GM21447 (cell line): ENCODE data around the gene TNS3.

ENCODE experiments used
- ATAC-seq: cut with Tn5 transposase; IDR thresholded peaks from one replicate; pipeline ENCODE4 v1.9.1; 2021; ENCODE audit not compliant: unreplicated experiment

TNS3 gene

GRCh38 chr7:47414342-47415317 lies 167.3 kb downstream of the TNS3 start:
- ATAC-seq, result no peak

DNA sequence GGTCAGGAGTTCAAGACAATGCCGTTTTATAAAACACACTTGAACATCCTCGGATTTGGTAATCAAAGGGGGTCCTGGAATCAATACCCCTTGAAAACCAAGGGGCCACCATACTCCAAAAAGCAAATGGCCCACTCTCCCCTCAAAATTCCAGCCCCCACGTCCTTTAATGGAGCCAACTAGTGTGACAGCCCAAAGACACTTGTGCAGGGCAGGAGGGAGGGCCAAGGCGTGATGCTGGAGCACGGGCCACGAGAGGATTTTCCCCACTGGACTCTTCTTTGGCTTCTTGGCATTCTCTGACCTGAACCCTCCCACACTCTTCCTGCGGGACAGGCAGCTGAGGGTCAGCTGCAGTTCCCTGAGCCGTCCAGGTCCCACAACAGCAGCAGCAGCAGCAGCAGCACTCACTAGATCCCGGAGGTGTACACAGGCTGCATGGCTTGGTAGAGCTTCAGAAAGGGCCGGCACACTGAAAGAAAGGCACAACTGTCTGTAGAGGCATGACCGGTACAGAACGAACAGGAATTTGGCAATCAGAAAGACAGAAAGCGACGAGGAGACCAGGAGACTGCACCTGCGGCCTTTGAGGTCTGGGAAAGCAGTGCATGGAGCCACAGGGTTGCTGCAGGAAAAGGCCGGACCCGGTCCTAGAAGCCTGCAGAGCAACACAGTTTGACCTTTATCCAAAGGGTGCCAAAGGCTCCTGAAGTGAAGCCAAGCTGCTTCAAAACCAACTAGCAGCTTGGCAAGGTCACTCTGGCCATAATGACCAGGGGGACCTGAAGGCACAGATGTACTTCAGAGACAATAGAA lies 168.2 kb downstream of the TNS3 start:
- ATAC-seq, result no peak

- ATAC-seq, result no peak
These were observed 170.0 kb downstream of the TNS3 start for GRCh38 chr7:47411901-47412300.

- ATAC-seq, result no peak
These were observed 170.5 kb downstream of the TNS3 start for GRCh38 chr7:47411281-47411869.

GRCh38 chr7:47408675-47409074 lies 173.2 kb downstream of the TNS3 start:
- ATAC-seq, result no peak

- ATAC-seq, result no peak
These were observed 173.9 kb downstream of the TNS3 start for GRCh38 chr7:47407821-47408674.

- no peak for ATAC-seq
These were observed 174.8 kb downstream of the TNS3 start for GRCh38 chr7:47407136-47407535.

GRCh38 chr7:47406801-47407129 lies 175.1 kb downstream of the TNS3 start:
- no peak for ATAC-seq

DNA sequence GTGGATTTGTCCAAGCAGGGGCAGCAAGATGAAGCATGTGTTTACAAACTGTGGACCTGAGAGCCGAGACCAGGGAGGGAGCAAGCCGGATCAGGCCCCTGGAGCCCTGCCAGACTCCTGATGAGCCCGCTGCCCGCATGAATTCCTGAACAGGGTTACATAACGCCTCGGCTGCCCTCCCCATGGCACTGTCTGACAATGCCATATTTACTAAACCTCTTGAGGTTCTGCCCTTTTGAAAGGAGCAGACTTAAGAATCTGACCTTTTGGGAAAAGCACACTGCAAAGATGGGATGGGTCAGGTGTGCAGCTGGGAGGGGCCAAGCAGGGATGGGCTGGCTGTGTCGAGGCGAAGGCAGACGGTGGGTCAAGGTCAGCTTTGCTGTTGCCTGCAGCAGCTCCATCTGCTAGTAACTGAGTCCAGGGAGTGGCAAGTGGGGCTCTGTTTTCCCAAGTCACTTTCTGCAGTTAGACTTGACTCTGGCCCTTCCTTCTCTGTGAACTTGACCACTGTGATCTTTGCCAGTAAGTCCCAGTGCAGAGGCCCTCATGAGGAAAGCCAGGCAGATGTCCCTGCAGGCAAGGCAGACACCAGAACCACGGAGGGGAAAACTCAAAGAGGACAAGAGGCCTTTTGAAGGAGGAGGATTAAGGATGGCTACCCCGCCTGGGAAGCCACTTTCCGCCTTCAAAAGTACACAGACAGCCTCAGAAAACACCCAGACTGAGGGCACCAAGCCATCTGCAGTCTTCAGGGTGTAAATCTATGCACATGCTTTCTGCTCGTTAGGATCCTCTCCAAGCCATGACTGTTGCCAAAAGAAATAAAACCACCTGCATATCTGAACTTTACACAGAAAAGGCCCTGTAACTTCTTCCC lies 175.8 kb downstream of the TNS3 start:
- no peak for ATAC-seq

DNA sequence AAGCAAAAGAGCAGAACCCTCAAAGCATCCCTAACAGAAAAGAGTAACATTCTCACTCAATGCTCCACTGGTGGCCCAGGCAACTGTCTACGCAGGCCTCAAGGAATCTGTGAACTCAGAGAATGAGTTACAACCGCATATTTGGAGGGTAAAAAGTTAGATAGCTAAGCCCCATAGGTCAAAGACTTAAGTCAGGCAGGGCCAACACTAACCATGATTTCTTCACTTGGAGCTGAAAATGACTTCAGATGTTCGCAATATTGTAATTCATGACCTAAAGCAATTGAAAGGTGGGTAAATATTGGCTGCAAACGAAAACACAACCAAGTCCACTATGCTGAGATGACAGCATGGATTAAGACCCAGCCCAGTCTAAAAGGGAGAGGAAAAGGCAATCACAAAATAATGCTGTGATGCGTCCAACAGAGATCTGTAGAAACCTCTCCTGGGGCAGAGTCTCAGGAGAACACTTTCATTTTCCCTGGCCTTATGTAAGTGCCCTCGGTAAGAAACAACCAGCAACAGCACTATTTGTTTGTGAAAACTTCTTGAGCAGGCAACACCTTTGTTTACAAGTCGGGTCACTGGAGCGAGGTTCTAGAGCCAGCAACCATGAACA lies 176.5 kb downstream of the TNS3 start:
- ATAC-seq, result no peak

DNA sequence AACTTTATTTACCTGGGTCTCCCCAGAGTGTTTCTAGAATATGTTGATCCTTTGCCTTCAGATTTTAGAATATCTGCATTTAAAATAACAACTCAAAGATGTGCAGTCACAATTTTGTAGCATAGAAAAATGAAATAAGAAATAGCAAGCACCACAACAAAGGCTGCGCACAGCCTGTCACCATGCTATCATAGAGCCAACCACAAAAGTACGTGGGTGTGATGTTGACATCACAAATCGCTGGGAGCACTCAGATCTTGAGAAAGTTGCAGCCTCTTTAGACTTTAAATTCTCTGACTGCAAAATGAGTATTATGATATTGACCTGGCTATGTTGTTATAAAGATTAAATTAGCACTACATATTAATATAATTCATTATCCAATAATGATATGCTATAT lies 177.9 kb downstream of the TNS3 start:
- no peak for ATAC-seq

DNA sequence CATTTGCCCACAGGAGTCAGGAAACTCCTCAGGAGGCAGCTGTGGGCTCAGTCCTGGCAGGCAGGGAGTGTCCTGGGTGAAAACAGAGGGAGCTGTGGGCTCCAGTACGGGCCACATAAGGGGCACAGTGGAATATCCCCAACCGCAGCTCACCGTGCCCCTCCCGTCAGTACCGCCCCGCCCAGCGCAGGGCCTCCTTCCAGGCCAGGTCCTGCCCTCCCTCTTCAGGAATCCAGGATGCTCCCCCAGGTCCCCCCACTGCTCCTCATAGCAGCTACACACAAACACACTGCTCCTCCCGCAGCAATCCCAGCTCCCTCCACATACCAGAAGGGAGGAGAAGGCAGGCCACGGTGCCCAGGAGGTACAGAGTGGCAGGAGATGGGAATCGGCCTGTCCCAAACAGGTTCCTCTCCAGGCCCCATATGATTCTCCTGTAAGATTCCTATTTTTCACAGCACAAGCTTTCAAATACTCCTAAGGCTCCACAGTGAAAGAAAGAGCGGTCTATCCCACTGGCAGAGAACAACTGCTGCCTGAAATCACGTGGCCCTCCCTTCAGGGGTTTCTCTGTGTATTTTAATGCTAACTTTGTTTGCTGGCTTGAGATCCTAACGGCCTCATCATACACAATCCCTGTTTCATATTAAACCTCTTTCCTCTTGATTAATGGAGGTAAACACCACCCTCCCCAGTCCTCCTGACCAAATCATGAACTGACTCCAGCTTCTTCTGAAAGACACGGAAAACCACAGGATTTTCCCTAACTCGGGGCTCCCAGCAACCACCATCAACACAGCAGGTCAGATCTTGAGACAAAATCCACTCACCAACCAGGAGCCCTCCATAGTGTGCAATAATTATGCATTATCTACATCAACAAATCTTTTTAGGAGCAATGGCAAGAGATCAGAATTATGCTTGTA lies 178.7 kb downstream of the TNS3 start:
- no peak for ATAC-seq

- no peak for ATAC-seq
These were observed 180.0 kb downstream of the TNS3 start for GRCh38 chr7:47401611-47402570.

DNA sequence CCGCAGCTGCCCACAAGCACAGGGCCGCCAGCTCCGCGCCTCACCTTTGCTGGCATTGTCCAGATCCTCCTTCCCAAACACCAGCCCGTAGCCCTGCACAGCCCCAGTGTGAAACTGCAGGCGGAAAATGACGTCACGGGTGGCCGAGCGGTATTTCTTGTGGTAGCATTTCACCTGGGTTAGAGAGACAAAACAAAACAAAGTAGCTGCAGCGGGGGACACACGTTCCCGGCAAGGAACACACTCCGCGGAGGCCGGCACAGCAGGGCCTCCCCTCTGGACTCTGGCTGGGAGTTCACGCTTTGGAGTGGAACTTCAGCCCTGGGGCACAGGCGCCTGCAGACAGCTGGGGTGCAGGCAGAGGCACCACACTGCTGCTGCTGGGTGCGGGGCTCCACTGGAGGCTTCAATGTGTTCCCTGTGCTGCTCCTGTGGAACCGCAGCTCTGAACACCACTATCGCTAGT lies 181.1 kb downstream of the TNS3 start:
- no peak for ATAC-seq

DNA sequence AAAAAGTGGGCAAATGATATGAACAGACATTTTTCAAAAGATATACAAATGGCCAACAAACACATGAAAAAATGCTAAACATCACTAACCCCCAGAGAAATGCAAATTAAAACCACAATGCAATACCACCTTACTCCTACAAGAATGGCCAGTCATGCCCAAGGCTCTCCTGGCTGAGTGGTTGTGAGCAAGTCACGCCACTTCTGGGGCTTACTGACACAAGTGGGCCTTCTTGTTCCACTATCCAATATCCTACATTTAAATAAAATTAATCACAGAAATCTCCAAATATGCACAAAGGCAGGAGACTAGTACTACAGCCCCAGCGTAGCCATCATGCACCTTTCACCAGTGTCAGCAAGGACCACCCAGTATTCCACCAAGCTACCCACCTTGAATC lies 181.9 kb downstream of the TNS3 start:
- ATAC-seq, result no peak

- no peak for ATAC-seq
These were observed 187.1 kb downstream of the TNS3 start for GRCh38 chr7:47394751-47395252.

GRCh38 chr7:47394216-47394615 lies 187.7 kb downstream of the TNS3 start:
- ATAC-seq, result no peak
